Mucosa of descending colon (tissue), 3 donors: ENCODE results near the gene DOCK4. TPM values are rescaled to one million over a fixed set of nuclear protein-coding genes. Genes with fewer than 3 reads are reported as not detected.

Experiments
- ATAC-seq: fragments of 200-7000 bp; cut with Tn5 transposase; one replicate; pipeline ENCODE4 v1.9.1; 2020; ENCODE audit warnings: mild to moderate bottlenecking, moderate library complexity
- DNase-seq, 3 donors: peaks; one replicate each; pipeline ENCODE4 v3.0.0-alpha.2; 2020
- H3K36me3 ChIP-seq: fragments of 200-600 bp; one replicate; pipeline ENCODE4 v1.8.0; 2021; ENCODE audit warnings: low read depth, mild to moderate bottlenecking
- H3K4me1 ChIP-seq: fragments of 200-600 bp; one replicate; pipeline ENCODE4 v1.8.0; 2021; ENCODE audit warnings: low read depth, mild to moderate bottlenecking
- H3K4me3 ChIP-seq: fragments of 200-600 bp; one replicate; pipeline ENCODE4 v1.8.0; 2021; ENCODE audit warnings: mild to moderate bottlenecking
- H3K9me3 ChIP-seq: fragments of 200-600 bp; one replicate; pipeline ENCODE4 v1.8.0; 2021; ENCODE audit warnings: mild to moderate bottlenecking
- intact Hi-C, 2 donors: fragments of 100-400 bp; cut with DNase I in 1 of 2; cut with micrococcal nuclease in 1 of 2; formaldehyde crosslinking; loops; one replicate each; pipeline versions ENCODE4 v1.11.0 to v1.11.1; 2022; cut with DNase I, micrococcal nuclease
- total RNA-seq, 3 donors: library from RNA; stranded (reverse); fragmentation: NEBNext Ultra II Directional in 2 of 3; extraction: Animal tissue kit (Norgen Biotek cat#: 25700) in 2 of 3; gene quantifications; one replicate each; pipeline versions ENCODE4 v1.2.1 to v1.2.4, GENCODE V29; 2021 to 2023
- TF ChIP-seq, protein P1 (sequence below): fragments of 200-600 bp; IDR thresholded peaks from one replicate; pipeline ENCODE4 v1.8.0; 2022; ENCODE audit warnings: antibody characterized with exemption, mild to moderate bottlenecking
- donor health status: DM: no; HTN: no; CAD: no; lungs with moderate emphysema.
- donor health status: DM: no; HTN: no; CAD: no.
- donor health status: DM: no; HTN: yes; CAD: no.

The DOCK4 gene
- total RNA-seq, 3 donors from 2014 or later = 9.2 to 18.4 (median 12.7) TPM

DNA sequence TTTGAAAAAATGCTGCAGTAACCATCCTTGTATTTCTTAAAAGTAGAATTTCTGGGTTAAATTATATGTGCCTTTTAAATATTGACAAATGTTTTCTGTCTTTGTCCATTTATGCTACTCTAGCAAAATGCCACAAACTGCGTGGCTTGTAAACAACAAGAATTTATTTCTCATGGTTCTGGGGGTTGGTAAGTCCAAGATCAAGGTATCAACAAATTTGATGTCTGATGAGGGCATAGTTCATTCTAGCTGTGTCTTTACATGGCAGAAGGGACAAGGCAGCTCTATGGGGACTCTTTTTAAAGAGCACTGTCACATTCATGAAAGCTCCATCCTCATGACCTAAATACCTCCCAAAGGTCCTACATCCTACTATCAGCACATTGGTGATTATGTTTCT lies 27.9 kb upstream of the DOCK4 start:
- Histone ChIP-seq H3K4me1 (no peaks in the 10 kb centered on the region), H3K9me3 (no peaks in the 10 kb centered on the region), H3K36me3 (no peaks in the 10 kb centered on the region), H3K4me3 (no peak overlapping the region)
- intact Hi-C loops = no loop called here
- TF ChIP-seq, protein P1, sequence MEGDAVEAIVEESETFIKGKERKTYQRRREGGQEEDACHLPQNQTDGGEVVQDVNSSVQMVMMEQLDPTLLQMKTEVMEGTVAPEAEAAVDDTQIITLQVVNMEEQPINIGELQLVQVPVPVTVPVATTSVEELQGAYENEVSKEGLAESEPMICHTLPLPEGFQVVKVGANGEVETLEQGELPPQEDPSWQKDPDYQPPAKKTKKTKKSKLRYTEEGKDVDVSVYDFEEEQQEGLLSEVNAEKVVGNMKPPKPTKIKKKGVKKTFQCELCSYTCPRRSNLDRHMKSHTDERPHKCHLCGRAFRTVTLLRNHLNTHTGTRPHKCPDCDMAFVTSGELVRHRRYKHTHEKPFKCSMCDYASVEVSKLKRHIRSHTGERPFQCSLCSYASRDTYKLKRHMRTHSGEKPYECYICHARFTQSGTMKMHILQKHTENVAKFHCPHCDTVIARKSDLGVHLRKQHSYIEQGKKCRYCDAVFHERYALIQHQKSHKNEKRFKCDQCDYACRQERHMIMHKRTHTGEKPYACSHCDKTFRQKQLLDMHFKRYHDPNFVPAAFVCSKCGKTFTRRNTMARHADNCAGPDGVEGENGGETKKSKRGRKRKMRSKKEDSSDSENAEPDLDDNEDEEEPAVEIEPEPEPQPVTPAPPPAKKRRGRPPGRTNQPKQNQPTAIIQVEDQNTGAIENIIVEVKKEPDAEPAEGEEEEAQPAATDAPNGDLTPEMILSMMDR = no peak
- ATAC-seq (no peak), DNase-seq (no peak)

DNA sequence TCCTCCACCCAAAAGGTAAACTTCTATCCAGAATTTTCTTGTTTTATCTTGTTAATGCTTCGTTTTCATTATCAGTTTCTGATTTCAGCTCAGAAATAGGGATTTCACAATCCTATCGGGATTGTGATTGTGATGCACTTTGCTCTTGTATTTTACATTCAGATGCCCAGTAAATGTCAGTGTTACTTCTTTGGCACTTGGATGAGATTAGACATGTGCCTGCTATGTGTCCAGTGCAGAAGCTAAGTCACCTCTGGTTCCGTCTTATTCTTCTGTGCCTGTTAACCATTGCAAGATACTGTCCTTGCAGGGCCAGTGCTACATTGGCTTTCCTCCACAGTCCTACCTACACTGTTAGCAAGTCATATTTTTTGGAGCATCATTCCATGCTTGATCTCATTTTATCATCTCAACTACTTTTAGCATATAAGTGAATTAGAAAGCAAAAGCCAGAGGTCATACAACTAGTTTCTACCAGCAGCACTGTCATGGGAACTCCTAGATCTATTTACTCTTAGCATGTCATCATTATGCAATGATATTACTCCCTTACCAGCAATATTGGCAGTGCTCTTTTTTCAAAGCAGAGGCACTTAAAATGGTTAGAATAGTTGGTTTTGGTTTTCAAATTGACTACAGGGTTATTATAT lies 27.0 kb upstream of the DOCK4 start:
- Histone ChIP-seq H3K4me3 (no peak overlapping the region), H3K4me1 (no peaks in the 10 kb centered on the region), H3K36me3 (no peaks in the 10 kb centered on the region), H3K9me3 (no peaks in the 10 kb centered on the region)
- no peak for DNase-seq
- TF ChIP-seq, protein P1 = no peak
- intact Hi-C loops = no loop called here
- no peak for ATAC-seq

DNA sequence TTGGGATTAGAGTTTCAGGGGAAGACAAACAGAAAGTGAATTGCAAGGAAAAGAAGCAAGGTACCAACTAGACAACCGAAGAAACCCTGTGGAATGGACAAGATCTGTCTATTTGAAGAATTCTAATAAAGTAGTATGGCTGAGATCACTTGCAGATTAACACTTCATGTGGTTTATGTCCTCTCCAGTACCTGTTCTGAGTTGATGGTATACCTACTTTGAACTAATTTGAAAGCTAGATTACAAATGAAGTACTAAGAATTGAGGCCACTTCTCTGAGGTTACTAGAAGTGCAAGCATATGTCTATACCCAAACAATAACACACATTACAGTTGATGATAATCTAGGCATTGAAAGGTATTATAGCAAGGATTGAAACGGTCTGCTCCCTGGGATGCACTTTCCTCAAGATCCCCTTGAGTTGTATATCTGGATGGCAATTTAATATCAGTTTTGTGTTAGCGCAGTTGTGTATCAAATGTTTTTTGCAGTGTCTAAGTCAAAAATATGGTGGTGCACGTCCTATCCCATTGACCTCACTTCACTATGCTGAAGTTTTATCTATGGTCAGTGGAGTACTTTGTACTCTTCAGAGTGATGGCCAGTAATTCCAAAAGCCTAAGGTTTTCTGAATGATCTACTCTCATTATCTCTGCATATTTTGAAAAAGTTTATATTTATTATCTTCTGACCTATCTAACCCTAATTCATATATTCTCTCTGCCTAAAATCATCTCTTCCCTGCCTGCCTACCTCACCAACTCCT lies 26.2 kb upstream of the DOCK4 start:
- no peak for ATAC-seq
- no peaks in the 10 kb centered on the region for H3K36me3 ChIP-seq
- no peaks in the 10 kb centered on the region for H3K9me3 ChIP-seq
- H3K4me1 ChIP-seq = no peaks in the 10 kb centered on the region
- intact Hi-C loops = no loop called here
- no peak overlapping the region for H3K4me3 ChIP-seq
- no peak for DNase-seq
- TF ChIP-seq, protein P1 = no peak

DNA sequence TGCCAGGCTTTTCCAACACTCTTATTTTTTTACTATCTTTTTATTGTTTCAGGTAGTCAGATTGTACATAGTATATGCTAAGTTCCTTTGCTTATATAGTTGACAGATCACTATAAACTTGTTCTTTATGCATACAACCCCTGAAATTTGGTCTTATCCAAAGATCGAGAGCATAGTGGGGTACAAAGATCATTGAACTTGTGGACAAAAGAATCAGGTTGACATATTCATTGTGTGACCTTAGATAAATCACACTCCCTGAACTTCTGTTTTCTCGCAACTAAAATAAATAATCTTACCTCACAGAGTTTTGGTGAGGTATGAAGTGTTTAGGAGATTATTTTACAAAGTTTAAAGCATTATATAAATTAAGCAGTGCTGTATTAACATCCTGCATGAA lies 22.4 kb upstream of the DOCK4 start:
- TF ChIP-seq, protein P1 = no peak
- Histone ChIP-seq H3K9me3 (no peaks in the 10 kb centered on the region), H3K36me3 (no peaks in the 10 kb centered on the region), H3K4me3 (no peak overlapping the region), H3K4me1 (no peaks in the 10 kb centered on the region)
- no peak for ATAC-seq
- intact Hi-C loops = no loop called here
- no peak for DNase-seq

DNA sequence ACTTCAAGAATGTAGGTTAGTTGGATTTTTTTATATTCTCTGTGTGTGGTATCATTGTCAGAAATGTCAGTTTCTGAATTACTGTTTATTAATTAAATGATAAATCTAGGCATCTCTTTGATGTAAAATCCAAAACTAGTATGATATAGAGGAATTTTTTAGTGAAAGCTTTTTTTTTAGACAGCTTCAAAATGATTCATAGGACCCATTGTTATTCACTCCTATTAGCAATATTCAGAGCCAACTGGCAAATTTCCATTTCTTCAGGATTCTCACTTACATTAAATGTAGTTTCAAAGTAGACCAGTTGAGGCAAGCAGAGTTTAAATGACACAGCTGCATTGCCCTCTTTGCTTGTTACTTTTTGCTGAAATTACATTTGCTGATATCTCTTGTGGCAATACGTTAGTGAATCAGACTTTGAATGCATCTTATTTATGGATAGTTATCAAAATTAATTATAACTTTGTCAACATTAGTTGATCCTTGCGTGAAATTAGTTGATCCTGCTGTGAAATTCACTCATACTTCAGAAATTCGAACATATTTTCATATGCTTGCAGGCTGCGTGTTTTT lies 20.6 kb upstream of the DOCK4 start:
- H3K4me3 ChIP-seq = no peak overlapping the region

More for the DNA sequence above, 20.6 kb upstream of the DOCK4 start:
- H3K4me1 ChIP-seq = no peaks in the 10 kb centered on the region
- H3K36me3 ChIP-seq = no peaks in the 10 kb centered on the region
- no peaks in the 10 kb centered on the region for H3K9me3 ChIP-seq
- no peak for ATAC-seq
- TF ChIP-seq, protein P1 = no peak
- intact Hi-C loops = no loop called here
- no peak for DNase-seq
